Left kidney (tissue), 2 donors: ENCODE data around the gene RPL27A. TPM values are rescaled to one million over a fixed set of nuclear protein-coding genes. Genes with fewer than 3 reads are reported as not detected.
A peak's percentile ranks its signal among the peaks of the same experiment; 100 is the strongest.

Experiments
- DNase-seq: peaks from one replicate; pipeline ENCODE4 v3.0.0-alpha.2; 2013
- polyA plus RNA-seq: library from polyadenylated mRNA; unstranded; fragments of 120-200 nt; gene quantifications from one replicate; pipeline ENCODE4 v1.2.1, GENCODE V29; 2013; ENCODE audit not compliant: insufficient read length

RPL27A gene
- polyA plus RNA-seq, 1 donor: 1,575 TPM

GRCh38 chr11:8698917-8699441 lies 16.4 kb downstream of the RPL27A start:
- no peak for DNase-seq

GRCh38 chr11:8699903-8700302 lies 17.3 kb downstream of the RPL27A start:
- no peak for DNase-seq

- no peak for DNase-seq
Observed at GRCh38 chr11:8701891-8702597, 19.5 kb downstream of the RPL27A start.

DNA sequence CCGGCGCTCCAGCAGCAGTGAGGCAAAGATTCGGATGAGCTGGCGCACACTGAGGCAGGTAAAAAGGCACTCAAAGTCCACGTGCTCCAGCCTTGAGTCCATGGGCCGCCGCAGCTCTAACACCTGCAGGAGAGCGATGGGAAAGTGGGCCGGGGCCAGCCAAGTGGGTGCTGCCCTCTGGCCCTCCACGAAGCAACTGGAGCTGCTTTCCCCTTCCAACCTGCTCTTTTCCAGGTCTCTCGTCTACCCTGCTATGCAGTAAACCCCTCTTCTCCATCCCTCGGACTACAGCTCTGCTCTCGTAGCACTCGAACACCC lies 20.0 kb downstream of the RPL27A start:
- no peak for DNase-seq

- DNase-seq: no peak
Observed at GRCh38 chr11:8704136-8704535, 21.5 kb downstream of the RPL27A start.

DNA sequence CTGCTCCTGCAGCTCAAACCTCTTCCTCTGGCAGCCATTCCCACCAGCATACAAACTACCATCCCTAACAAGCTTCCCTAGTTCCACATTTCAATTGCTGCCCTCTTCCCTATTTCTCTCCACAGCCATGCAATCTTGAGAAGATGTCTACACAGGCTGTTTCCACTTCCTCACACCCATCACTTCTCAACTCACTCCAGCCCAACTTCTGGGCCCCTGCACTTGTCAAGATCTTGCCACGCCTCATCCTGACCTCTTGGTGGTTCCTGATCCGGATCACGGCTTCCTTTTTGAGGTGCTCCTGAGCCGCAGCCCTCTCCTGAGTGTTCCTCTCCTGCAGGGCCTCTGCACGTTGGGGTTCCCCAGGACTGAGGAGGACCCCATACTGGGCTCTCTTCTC lies 22.6 kb downstream of the RPL27A start:
- no peak for DNase-seq

DNA sequence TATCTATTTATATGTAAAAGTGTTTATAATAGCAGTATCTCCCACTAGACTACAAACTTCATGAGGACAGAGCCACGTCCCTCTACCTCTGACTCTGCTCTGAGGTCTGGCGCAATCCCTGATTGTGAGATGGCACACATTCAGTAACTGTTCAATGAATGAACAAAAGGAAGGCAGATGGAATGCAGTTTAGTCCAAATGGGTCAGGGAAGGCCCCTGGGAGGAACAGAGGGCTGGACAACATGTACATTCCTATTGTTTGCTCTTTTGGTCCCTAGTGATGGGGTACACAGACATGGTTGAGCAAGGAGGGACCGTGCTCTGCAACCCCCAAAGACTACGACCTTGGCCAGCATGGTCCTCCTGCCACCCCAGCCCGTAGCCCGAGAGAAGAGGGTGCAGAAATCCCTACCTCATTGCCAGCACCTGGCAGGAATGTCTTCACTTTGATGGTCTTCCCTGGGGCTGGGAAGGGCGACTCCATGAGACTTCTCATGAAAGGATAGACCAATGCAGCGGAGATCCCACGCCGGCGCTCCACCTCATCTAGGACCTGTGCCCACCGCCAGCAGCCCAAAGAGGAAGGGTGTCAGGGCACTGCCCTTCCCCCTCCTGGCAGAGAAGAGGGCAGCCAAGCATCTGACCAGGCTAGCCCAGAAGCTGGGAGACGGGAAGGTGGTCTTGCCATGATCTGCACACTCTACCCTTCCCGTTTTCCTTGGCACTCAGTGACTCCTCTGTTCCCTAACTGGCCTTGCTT lies 24.3 kb downstream of the RPL27A start:
- no peak for DNase-seq

- DNase-seq: no peak
Observed at GRCh38 chr11:8707541-8708191, 25.1 kb downstream of the RPL27A start.

DNA sequence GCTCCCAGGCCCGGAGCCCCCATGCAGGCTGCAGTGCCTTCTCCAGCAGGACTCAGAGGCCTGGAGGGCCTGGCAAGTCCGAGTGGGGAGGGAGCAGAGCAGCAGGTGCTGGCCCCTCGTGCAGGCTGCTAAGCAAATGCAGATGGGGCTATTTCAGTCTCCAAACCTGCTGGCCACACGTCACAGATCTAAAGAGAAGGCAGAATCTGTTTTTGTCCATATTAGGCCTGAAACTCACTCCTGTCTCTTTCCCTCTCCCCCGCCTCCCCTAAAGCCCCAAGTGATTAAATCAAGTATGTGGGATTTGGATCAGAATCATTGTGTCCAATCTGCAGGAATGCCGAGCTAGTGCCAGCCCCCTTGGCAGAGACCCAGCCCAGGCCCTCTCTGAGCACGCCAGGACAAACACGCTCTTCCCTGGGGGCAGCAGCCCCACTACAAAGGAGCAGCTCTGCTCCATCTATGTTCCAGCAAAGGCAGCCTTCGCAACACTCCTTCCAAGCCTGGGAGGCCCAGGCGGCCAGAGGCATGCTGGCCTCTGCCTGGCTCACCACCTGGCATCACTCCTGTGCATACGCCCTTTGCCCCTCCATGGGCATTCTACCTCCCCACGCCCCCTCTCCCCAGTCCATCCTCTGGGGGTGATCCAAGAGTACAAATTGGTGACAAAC lies 26.5 kb downstream of the RPL27A start:
- peak; percentile 53 for DNase-seq

- no peak for DNase-seq
Observed at GRCh38 chr11:8709777-8710176, 27.2 kb downstream of the RPL27A start.

- no peak for DNase-seq
Observed at GRCh38 chr11:8711895-8712442, 29.4 kb downstream of the RPL27A start.

- no peak for DNase-seq
Observed at GRCh38 chr11:8712506-8712905, 29.9 kb downstream of the RPL27A start.

DNA sequence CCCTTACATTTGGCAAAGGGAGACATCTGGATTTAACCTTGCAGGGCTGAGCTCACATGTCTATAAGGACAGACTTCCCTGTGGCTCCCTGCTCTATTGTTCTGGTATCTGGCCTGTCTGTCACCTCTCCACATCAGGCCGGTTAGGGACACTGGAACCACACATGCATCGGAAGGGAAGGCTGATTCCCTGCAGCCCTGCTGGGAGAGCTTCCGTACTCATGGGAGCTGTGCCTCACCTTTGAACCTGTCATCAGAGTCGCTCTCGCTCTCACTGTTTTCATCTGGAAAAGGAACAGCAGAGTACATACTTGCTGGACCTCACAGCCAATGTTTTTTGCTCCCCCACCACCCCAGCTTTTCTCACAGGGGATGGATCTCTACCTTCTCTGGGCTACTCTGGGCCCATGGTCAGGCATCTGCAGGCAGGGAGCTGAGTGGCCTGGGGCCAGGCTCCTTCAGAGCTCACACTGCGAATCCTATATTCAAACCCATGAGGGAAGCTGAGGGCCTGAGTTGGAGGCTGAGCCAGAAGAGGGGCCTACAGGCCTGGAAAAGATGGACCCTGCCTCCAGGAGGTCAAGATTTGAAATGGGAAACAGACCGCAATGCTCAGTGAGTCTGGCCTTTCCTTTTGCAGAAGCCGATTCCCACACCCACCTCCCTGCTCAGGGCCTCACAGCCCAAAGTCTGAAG lies 31.3 kb downstream of the RPL27A start:
- DNase-seq: no peak

DNA sequence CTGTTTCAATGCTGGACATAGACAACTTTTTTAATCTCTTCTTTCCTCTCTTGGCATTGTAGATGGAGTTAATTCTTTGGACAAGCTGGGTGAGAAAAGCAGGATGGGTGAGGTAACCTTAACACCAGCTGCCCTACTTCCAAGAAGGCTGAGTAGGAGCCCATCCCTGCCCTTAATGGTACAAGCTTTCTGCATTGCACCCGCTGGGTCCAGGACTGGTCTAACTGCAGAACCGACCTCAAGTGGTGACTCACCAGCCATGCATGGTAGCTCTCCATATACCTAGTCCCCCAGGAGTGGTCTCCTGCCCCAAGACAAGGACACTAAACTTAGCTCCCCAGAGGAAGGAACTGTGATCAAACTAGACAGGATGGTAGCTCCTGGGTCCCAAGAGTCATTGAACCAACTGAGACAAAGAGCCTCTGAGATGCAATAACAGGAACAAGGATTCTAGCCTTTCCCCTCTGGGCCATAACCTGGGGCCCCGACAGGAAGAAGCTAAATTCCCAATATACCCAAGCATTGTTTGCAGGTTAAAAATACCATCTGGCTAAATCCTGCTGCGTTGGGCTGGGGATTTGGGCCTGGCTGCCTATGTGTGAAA lies 32.1 kb downstream of the RPL27A start:
- DNase-seq: no peak

DNA sequence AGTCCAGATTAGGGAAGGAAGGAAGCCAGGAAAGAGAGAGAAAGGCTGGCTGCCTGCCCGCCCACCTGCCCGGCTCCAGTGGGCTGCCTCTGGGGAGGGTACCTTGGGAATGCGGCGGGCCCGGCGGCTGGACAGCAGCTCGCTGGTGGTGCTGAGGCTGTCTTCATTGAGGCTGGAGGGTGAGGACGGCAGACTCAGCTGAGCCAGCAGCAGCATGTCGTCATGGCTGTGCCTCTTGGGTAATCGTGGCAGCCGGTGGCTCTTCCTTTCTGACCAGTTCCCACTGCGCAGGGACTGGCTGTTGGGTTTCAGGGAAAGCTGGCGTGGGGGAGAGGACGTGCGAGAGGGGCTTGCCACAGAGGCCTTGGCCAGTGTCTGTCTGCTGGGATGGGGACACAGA lies 32.9 kb downstream of the RPL27A start:
- no peak for DNase-seq

GRCh38 chr11:8717544-8717875 lies 34.9 kb downstream of the RPL27A start:
- no peak for DNase-seq

DNA sequence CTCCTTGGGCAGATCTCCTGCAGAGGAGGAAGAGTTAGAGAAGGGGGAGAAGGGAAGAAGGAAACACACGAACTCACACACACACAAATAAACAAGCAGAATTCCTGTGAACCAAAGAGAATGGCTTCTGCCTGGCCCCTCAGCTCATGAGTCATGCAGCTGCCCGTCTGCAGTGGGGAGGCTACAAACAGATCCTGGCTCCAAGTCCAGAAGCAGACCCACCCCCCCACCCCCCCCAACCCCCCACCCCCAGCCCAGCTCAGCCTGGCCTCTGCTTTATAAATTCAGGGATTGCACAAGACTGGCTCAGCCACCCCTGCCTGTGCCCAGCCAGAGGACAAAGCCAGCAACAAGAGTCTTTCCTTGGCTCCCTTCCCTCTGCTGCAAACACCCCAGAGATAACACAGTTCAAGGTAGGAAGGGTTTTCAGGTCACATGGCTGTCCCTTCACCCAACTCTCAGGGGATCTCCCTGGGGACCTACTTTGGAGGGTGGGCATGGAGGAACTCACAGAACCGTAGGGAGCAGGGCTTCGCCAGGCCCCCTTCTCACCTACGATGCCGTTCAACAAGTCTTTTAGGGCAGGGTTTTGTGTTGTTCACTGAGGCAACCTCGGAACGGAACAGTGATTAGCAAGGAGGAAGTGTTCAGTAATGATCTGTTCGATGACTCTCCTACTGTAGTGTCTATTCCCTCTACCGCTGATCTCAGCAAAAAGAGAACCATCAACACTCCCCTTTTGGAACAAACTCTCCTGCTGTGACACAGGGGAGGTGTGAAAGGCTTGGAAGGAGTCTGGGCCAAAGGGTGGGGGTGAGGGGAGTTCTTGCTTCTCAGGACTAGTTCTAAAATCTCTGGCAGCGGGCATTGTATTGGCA lies 35.5 kb downstream of the RPL27A start:
- no peak for DNase-seq

DNA sequence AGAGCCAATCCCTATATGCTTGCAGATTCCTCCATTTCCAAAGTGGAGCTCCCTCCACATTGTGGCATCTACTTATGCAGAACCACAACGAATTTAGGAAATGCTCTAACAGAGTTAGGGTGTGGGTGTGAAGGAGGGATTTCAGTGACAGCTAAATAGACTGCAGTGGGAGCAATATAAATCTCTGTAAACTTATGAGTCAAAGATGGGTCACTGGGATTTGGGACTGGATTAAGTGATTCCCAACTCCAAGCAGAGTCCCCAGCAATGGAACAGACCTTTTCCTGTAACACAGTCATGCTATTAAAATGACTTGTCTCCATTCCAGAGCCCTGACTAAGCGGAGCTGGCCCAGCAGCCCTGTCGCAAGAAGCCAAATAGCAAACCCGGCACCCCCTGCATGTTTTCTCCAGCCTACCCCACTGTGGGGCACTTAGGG lies 36.6 kb downstream of the RPL27A start:
- DNase-seq: no peak

DNA sequence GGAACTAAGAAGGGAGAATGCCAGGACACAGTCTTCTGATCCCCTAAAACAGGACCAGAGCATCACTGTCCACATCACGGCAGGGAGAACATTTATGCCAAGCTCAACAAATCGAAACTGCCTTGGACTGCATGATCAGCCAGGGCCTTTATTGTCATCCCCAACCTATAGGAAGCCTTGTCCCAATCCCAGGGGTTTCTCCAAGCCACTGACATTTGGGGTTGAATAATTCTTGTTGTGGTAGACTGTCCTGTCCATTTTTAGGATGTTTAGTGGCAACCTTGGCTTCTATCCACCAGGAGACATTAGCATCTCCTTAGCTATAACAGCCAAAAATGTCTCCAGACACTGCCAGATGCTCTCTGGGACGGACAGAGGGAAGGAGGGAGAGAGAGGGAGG lies 37.1 kb downstream of the RPL27A start:
- DNase-seq: no peak

- DNase-seq: no peak
Observed at GRCh38 chr11:8720352-8720751, 37.8 kb downstream of the RPL27A start.
